Measurements from ENCODE around the gene PLCB1.

GRCh38 chr20:8456765-8457164 is 324.7 kb downstream of the PLCB1 start:
- TF ChIP-seq, protein P1, sequence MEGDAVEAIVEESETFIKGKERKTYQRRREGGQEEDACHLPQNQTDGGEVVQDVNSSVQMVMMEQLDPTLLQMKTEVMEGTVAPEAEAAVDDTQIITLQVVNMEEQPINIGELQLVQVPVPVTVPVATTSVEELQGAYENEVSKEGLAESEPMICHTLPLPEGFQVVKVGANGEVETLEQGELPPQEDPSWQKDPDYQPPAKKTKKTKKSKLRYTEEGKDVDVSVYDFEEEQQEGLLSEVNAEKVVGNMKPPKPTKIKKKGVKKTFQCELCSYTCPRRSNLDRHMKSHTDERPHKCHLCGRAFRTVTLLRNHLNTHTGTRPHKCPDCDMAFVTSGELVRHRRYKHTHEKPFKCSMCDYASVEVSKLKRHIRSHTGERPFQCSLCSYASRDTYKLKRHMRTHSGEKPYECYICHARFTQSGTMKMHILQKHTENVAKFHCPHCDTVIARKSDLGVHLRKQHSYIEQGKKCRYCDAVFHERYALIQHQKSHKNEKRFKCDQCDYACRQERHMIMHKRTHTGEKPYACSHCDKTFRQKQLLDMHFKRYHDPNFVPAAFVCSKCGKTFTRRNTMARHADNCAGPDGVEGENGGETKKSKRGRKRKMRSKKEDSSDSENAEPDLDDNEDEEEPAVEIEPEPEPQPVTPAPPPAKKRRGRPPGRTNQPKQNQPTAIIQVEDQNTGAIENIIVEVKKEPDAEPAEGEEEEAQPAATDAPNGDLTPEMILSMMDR (IDR thresholded peaks at IDR 0.05; ENCODE audit: low read depth, low read length, poor library complexity, severe bottlenecking): no peak
- TF ChIP-seq EZH2phosphoT487 (IDR thresholded peaks at IDR 0.05; ENCODE audit: borderline replicate concordance, low read length): no peak
